Measurements from ENCODE around the gene MAN2A1.
"Not testable (repeated sequence)": the region's sequence is repeated elsewhere in the genome, so short reads cannot be mapped to it uniquely, and the experiment has no call there.

MAN2A1 gene

DNA sequence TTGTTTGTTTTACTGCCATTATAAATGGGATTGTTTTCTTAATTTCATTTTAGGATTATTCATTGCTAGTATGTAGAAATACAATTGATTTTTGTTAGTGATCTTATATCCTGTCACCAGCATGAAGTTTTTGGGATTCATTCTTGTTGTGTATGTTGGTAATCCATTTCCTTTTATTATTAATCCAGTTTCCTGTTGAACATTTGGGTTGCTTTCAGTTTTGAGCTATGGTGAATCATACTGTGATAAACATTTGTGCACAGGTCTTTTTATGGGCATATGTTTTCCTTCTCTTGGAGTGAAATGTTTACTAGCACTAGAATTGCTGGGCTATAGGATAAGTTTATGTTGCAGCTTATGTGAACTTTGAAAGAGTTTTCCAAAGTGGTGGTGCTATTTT lies 69.6 kb downstream of the MAN2A1 start:
- DNase-seq: no peak

DNA sequence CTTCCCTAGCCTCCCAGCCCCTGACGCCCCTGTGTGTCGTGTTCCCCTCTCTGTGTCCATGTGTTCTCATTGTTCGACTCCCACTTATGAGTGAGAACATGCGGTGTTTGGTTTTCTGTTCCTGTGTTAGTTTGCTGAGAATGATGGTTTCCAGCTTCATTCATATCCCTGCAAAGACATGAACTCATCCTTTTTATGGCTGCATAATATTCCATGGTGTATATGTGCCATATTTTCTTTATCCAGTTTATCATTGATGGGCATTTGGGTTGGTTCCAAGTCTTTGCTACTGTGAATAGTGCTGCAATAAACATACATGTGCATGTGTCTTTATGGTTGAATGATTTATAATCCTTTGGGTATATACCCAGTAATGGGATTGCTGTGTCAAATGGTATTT lies 70.4 kb downstream of the MAN2A1 start:
- DNase-seq: not testable (repeated sequence)

DNA sequence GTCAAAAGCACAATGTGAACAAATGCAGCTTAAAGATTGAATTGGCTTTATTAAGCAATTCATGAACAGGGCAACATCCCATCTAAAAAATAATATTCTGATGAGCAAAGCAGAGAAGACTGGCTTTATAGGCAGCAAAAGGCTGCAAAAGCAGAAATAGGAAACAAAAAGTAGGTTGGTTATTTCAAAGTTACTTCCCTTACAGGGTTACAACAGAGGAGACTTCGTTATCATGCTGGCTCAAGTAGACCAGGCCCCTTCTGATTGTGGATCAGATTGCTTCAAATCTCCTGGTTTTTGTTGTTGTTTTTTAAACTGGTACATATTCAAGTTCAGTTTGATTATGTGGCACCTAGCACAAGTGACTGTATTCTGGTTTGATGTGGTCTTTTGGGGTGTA lies 73.1 kb downstream of the MAN2A1 start:
- DNase-seq: no peak

DNA sequence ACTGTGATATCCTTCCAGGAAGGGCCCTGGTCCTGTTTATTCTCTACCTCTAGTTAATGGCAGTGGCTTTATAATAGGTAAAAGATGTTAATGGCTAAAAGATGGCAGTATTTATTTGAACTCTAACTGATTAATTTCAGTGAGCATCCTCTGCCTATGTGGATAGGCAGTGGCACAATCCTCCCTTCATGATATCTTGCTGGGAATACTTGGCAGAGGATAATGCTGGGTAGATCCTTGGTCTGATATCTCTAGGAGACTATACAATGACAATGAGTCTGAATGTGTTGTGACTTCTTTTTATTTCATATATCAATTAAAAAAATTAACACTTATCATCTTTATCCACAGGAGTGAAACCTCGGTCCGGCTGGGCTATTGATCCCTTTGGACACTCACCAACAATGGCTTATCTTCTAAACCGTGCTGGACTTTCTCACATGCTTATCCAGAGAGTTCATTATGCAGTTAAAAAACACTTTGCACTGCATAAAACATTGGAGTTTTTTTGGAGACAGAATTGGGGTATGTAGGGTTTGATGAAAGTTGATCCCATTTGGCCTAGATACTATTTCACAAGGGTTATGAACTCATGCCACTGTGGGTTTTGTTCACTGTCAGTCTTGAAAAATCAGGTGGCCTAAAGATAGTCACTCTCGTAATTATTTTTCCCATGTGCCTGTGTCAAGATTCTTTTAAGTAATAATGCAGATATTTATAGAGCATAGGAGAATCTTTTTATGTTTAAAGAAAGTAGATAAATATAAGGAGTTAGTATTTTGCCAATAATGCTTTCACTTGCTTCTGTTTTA lies 77.7 kb downstream of the MAN2A1 start:
- no peak for DNase-seq

DNA sequence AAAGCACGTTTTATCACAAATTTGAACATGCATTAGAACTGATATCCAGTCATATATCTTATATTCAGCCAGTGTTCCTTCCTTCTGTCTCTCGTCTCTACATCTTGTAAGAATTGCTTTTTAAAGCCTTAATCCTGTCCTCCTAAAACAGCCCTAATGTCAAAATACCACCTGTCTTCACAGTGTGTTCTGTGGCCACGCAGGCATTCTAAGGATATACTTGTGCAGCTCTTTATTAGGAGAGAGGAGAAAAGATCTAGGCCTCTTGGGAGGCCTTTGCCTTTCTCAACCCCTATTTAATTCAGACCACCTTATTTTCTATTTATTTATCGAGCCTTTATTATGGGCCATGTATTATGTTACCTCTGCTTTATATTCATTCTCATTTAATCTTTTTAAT lies 78.3 kb downstream of the MAN2A1 start:
- no peak for DNase-seq

DNA sequence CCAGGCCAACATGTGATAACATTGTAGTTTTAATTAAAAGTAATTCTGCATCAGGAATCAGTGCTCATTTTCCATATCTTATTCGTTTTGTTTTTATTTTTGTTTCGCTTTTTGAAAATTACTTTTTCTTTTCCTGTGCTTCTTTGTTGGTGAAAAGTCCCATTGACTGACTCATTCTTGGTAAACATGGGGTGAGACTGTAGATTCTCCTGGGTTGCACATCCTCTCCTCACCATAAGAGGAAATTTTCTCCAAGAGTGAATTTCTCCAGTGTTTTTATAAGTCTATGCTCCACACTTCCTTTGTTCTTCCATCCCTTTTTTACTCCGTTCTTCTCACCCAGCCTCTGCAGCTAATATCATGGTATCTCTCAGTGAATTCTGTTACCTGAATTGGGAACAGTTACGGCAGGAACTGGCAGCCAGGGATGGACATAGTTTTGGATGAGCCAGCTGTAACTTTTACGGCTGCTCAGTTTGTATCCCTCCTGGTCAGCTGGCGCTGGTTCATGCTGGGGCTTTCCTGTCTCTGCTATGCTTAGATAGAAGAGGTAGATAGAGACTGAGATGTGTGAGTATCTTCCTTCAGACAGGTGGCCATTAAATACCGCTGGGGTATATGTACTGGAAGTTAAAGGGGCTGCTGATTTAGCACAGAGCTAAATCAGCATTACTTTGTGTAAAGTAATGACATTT lies 80.0 kb downstream of the MAN2A1 start:
- DNase-seq: no peak

DNA sequence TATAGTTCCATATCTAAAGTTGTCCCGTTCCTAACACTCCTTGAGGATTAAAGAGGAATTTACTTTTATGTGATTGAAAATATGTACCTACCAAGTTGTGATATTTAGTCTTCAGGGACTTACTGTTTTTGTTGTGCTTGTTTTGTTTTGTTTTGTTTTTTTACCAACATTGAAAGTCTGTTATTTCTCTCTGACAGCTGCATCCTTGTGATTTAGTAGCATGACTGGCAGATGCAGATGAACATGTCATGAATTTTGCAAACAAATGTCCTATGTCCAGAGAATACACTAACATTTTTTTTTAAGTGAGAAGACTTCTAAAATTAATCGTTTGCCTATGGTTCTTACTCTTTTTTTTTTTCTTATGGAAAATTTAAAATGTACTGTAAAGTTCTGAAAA lies 85.4 kb downstream of the MAN2A1 start:
- no peak for DNase-seq

DNA sequence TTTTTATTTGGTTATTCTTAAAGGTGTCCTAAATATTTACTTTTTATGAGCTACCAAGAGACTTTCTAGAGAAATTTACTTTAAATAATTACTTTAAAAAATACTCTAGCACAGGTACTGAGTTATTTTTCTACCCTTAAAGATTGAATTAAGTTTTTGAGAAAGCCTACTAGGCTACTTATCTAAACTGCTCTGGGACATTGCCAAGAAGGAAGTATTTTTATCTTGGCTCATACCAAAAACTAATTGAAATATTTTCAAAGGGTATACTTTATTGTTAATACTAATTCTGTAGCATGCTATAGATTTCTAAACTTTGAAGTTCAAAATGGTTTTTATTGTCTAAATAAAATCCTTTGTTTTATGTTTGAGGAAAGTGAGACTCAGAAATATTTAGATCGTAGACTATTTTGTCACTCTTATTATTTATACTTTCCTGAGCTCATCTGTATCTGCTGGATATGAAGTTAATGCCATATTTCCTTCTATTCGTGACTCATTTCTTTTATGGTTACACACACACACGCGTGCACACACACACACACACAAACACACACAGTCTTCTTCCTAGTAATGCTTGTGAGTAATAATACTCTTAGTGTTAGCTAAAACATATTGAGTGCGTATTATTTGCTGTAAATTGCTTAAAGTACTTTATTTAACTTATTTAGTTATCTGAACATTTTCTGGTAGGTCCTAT lies 89.5 kb downstream of the MAN2A1 start:
- no peak for DNase-seq

DNA sequence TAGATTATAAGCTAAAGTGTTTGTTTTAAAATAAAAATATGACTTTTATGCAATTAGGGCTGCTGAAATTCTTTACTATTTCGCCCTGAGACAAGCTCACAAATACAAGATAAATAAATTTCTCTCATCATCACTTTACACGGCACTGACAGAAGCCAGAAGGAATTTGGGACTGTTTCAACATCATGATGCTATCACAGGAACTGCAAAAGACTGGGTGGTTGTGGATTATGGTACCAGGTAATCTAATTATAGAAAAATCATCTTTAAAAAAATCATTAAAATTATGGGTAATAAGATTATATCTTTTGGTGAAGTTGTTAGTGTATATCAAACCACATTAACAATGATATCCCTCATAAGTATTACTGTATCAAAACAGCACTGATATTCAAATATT lies 95.0 kb downstream of the MAN2A1 start:
- no peak for DNase-seq

DNA sequence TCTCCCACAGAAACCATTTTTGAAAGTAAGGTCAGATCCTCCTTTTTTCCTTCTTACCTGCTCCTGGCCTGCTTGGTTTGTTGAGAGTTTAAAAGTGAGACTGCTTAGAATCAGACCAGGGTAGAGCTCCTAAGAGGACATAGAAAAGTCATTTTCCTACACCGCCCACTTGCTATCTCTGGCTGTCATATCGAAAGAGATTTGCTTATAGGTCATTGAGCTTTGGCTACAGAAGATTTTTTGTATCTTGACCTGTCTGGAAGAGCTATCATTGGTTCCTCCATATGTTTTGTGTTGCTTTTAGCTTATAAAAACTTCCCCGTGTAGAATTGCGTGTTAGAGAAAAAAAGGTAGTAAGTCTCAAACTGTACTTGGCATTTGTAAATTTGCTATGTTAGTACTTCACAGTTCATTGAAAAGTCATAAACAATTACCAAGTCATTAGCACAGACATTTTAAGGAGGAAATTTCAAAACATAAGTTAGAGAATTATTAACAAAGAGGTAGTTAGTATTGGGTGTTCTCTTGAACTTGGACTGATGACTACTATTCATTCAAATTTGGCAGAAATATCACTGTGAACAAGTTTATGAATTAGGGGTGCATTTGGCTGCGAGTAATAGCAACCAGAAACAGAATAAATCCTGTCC lies 96.6 kb downstream of the MAN2A1 start:
- DNase-seq: no peak

DNA sequence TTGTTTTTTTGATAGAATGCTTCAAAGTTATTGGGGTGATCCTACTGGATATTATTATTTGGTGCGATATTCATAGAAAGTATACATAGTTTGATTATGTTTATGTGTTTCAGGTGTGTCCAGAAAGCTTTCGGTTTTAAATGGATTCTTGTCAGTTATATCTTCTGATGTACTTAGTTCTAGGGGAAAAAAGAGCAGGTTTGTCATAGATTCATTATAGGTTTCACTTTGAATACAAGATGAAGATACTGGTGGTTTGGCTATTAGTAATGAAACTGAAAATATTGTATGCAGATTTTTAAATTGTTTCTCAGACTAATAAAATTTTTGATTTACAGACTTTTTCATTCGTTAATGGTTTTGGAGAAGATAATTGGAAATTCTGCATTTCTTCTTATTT lies 98.9 kb downstream of the MAN2A1 start:
- DNase-seq: no peak

DNA sequence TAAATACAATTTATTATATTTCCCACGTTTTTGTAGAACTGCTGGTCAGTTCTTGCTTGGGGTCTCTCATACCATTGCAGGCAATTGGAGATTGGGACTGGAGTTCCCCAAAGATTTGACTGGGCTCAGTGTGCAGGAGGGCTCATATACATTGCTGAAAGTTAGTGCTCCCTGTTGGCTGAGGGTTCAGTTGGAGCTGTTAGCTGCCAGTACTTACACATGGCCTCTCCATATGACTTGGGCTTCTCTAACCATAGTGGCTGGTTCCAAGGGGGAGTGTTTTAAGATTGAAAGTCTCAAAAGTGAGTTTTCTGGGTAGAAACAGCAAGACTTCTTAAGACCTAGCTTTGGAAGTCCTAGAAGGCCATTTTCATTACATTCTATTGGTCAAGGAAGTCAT lies 102.9 kb downstream of the MAN2A1 start:
- DNase-seq: no peak

DNA sequence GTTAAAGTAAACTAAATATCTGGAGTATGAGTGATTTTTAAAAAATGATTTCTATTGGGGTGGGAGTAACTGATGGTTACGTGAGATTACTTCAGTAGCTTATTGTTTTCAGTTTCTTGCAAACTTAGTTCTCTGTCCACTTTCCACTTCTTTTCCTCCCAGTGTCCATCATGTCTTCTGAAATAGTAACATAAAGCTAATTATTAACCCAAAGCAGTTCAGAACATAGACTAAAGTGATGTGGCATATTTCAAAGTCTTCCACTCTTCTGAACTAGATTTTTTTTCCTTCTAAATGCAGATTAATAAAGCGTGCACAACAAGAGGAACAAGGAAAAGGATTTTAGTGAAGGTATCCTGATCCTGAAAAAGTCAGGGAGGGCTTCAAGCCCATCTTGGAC lies 114.1 kb downstream of the MAN2A1 start:
- DNase-seq: no peak

DNA sequence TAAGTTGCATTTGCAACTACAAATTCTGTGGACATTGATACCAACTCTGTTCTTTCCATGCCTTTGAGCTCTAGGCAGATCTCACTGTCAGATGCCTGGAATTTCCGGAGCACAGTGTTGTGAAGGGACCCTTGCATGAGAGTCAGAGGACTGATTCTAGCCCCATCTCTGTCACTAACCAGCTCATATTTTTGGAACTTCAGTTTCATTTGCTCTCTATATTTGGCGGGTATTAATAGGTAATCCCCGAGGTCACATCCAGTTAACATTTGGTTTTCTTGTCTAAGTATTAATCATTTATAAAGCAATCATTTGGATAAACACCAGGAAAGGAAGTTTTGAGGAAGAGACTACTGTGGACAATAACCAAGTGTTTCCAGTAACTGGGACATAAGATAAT lies 115.7 kb downstream of the MAN2A1 start:
- DNase-seq: no peak

DNA sequence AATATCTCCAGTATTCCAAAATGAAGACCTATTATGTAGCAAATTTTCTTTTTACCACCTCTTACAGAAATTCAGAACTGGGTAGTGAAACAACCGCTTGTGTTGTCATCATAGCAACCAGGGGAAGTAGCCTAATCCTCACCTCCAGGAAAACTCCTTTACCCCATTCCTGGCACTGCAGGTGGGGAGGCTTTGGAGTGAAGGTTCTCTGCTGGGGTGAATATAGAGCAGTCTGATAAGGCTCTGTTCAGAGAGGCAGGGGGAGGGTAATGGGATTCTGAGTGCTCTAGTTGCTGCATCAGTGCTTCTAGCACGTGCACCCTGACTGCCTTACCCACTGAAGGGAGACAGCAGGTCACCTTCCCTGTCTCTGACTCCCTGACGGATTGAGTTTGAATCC lies 116.2 kb downstream of the MAN2A1 start:
- no peak for DNase-seq

DNA sequence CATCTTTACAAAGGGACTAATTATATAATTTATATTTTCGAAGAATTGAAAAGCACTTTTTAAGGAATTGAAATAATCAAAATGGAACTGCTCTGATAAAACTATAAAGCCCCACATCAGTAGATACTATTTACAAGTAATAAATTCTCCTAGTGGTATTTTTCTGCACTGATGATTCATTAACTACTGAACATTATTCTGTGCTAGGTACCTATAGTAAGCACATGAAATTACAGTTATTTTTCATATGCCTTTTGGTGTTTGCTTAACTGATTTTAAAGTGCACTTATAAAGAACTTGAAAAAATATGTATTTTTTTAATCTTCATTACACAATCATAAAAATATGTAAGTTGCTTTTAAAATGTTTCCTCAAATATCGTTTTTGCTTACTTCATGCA lies 123.0 kb downstream of the MAN2A1 start:
- DNase-seq: no peak

DNA sequence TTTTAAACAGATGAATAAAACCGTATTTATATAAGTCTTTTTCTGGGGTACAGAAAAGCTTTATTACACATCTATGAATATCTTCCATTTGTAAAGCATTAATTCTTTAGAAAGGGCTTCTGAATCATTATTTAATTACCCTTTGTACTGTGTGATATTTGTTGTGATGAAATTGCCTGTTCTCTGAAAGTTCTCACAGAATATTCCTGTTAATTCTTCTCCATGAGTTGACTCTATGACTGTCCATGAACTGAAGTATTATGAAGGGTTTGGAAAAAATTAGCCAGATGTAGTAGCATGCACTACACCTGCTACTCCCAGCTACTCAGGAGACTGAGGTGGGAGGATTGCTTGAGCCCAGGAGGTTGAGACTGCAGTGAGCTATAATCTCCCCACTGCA lies 127.0 kb downstream of the MAN2A1 start:
- DNase-seq: no peak

DNA sequence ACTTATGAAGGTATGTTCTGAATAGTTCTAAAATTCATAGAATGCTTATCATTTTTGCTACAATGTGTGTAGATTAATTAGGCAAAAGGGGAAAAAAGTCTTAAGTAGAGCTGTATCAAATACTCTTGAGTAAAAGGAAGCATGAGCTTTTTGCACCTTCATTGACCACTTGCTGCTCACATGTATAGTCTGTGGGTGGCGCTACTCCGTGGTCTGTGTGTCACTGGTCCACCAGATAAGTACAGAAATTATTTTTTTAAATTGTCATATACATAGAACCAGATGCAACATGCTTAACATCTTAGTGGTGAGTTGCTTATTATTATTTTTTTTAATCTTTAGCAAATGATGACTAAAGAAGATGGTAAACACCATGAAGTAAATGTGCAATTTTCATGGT lies 130.2 kb downstream of the MAN2A1 start:
- no peak for DNase-seq

DNA sequence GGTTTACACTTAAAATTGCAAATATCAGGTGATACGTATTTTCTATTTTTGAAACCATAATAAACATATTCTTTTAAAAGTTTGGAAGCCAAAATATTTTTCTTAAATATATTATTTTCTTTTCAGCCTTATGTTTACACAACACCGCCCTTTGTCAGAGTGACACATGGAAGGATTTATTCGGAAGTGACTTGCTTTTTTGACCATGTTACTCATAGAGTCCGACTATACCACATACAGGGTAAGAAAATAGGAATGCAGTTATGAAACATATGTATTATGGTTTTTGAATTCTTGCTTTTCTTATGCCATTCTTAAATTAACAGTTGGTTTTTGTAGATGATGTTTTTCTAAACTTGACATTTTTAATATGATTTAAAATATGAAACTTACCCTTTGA lies 133.9 kb downstream of the MAN2A1 start:
- no peak for DNase-seq

DNA sequence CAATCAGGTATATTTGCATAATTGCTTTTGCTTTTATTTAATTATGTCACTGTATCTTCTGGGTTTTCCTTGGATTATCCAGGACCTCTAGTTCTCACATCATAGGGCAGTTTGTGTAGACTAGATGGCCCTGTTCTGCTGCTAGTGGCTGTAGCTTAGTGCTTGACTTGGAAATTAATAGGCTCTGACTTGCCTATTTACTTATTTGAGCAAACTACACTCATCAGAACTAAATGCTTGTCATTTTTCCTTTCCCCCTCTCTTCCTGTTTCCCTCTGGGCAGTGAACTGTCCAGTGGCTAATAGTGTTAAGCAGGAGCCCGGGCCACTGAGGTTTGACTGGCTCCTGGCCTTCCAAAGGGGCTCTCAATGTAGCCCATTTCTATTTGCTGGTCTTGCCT lies 135.7 kb downstream of the MAN2A1 start:
- DNase-seq: no peak

DNA sequence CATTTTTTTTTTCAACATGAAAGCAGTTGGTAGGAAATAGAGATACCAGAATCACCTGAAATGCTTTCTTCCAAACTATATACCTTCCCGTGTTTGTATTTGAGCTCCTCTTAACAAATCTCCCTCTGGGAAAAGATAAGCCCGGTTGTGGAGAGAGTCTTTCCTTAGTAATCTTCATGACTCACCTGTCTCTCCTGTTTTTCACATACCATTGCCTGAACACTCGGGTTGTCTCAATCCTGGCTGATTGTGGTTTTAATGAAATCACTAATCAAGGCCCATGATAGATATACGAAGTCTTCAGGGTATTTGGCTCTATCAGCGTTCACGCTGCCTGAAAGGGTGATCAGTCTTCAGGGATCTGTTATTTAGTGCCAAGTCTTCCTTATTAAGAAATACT lies 136.7 kb downstream of the MAN2A1 start:
- no peak for DNase-seq

DNA sequence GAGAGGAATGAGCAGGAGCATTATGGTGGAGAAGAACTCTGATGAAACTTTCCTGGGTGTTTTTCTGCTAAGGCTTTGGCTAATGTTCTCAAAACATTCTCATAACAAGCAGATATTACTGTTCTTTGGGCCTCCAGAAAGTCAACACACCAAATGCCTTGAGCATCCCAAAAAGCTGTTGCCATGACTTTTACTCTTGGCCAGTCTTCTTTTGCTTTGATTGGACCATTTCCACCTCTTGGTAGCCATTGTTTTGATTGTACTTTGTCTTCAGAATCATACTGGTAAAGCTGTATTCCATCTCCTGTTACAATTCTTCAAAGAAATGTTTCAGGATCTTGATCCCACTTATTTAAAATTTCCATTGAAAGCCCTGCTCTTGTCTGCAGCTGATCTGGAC lies 139.6 kb downstream of the MAN2A1 start:
- DNase-seq: no peak

DNA sequence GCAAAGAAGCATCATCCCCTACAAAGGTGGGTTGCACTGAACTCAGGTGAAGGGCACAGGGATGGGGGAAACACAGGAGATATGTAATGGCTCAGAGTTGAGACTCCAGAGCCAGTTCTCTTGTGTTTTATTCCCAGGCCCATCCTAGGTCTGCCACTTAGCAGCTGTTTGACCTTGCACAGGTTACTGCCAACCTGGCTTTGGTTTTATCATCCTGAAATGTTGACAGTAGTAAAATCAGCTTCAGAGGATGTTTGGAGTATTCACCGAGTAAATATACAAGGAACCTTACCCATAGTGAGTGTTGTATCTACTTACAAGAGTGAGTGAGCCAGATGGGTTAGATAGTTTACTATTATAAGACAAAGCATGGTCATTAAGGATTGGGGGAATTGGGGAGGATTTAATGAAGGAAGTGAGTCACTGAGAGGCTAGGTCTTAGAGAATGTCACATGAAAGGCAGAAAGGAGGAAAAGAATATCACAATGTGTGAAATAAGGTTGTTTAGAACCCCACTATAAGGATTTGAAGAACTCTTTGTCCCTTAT lies 141.3 kb downstream of the MAN2A1 start:
- DNase-seq: no peak
